Muscle layer of colon (tissue), 2 donors: ENCODE measurements around the gene STAC.
"Not testable (repeated sequence)": the region's sequence is repeated elsewhere in the genome, so short reads cannot be mapped to it uniquely, and the experiment has no call there.

Experiments
- H3K27ac ChIP-seq: one replicate; pipeline ENCODE4 v1.7.0; 2013; ENCODE audit warnings: low read depth, mild to moderate bottlenecking, low read length, moderate library complexity
- H3K27me3 ChIP-seq, 2 donors: one replicate each; pipeline ENCODE4 v1.7.0; 2013; ENCODE audit warnings: low read length in 2 of 2, mild to moderate bottlenecking in 2 of 2; ENCODE audit not compliant: insufficient read depth in 2 of 2, control insufficient read depth in 1 of 2
- H3K36me3 ChIP-seq: one replicate; pipeline ENCODE4 v1.7.0; 2013; ENCODE audit warnings: mild to moderate bottlenecking, low read length; ENCODE audit not compliant: insufficient read depth
- H3K4me1 ChIP-seq: one replicate; pipeline ENCODE4 v1.7.0; 2013; ENCODE audit warnings: mild to moderate bottlenecking, low read length; ENCODE audit not compliant: insufficient read depth
- H3K4me3 ChIP-seq, 2 donors: one replicate each; pipeline ENCODE4 v1.7.0; 2013; ENCODE audit warnings: low read length in 2 of 2, low read depth in 1 of 2, mild to moderate bottlenecking in 1 of 2, moderate library complexity in 1 of 2
- H3K9ac ChIP-seq: one replicate; pipeline ENCODE4 v1.7.0; 2013; ENCODE audit warnings: low read length
- H3K9me3 ChIP-seq: one replicate; pipeline ENCODE4 v1.7.0; 2013; ENCODE audit warnings: mild to moderate bottlenecking, low read length
- donor health status: abdominal sarcoma.
- donor health status: Adenocarcinoma of cecum.

STAC gene

DNA sequence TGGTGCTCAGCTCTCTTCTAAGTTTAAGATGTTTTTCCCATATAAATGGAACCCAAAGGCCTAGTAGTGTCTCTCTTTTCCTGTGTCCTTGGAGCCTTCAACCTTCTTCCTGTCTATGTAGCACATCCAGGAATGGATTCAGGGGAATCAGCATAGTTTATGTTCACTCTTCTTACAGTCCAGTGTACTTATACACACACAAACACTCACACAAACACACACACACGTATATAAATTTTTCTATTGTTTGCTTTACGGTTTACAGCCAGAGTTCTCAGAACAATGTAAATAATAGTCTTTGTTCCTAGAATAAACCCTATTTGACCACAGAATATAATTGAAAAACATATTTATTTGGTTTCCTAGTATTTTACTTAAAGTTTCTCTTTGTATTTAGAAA lies 36.9 kb downstream of the STAC start:
- H3K27me3 ChIP-seq = no peaks in the 10 kb centered on the region
- no peak overlapping the region for H3K9ac ChIP-seq
- no peaks in the 10 kb centered on the region for H3K36me3 ChIP-seq
- no peaks in the 10 kb centered on the region for H3K9me3 ChIP-seq
- no peaks in the 10 kb centered on the region for H3K4me1 ChIP-seq
- H3K27ac ChIP-seq = no peak overlapping the region
- no peak overlapping the region for H3K4me3 ChIP-seq

DNA sequence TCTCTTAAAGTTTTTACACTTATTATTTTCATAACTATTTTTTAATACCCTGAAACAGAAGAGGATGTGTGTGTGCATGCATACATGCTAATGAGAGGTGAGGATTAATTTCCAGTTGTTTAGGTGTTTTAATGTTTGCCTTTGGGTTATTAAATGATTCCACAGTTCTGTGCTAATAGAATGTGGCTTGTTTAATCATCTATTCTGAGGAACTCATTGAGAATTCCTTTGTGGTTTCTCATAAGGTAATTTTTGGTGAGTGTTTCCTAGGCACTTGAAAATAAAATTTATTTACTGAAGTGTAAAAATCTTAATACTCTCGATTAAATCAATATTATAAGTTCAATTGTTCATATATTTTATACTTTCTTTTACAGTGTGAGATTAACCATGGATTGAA lies 38.0 kb downstream of the STAC start:
- no peaks in the 10 kb centered on the region for H3K27me3 ChIP-seq

DNA sequence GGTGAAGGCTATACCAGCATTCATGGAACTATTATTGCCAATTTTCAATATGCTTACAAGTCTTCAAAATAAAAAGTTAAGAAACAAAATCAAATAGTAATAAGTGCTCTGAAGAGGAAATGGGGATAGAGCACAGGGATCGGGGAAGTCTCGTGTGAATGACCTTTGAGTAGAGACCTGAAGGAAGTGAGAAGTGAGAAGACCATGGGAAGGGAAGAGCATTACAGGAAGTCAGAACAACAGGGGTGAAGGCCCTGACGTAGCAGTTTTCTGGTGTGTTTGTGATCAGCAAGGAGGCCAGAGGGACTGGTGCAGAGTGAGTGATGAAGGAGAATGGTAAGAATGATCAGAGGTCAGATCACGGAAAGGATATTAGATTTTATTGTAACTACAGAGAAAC lies 48.1 kb downstream of the STAC start:
- Histone ChIP-seq H3K4me1 (no peaks in the 10 kb centered on the region), H3K9me3 (no peaks in the 10 kb centered on the region), H3K27ac (no peak overlapping the region), H3K9ac (no peak overlapping the region), H3K36me3 (no peaks in the 10 kb centered on the region), H3K27me3 (no peaks in the 10 kb centered on the region), H3K4me3 (no peak overlapping the region)

More for the DNA sequence above, 38.0 kb downstream of the STAC start:
- H3K4me1 ChIP-seq = no peaks in the 10 kb centered on the region
- no peak overlapping the region for H3K9ac ChIP-seq
- no peaks in the 10 kb centered on the region for H3K36me3 ChIP-seq
- no peak overlapping the region for H3K4me3 ChIP-seq
- no peak overlapping the region for H3K27ac ChIP-seq
- no peaks in the 10 kb centered on the region for H3K9me3 ChIP-seq

DNA sequence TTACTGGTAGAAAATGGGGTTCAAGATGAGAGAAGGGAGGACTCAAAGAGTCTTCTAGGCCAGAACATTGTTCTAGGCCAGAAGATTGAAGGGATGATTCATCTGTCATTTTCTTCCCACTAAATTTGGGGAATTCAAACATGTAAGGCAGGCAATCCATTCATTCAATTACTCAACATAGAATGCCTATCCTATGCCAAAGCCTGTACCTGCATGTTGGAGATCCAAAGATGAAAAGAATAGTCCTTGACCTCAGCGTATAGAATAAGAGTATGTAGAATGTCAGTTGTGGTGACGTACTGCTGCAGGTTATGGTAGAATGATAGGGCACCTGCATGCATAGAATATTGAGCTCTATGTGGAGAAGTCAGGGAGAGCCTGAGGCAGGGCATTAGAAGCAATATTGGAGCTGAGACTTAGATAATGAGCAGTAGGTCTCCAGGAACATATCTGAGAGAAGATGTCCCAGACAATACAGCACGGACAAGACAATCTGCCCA lies 49.7 kb downstream of the STAC start:
- Histone ChIP-seq H3K9me3 (no peaks in the 10 kb centered on the region), H3K4me1 (no peaks in the 10 kb centered on the region), H3K4me3 (no peak overlapping the region), H3K27me3 (no peaks in the 10 kb centered on the region), H3K27ac (no peak overlapping the region), H3K9ac (no peak overlapping the region), H3K36me3 (no peaks in the 10 kb centered on the region)

DNA sequence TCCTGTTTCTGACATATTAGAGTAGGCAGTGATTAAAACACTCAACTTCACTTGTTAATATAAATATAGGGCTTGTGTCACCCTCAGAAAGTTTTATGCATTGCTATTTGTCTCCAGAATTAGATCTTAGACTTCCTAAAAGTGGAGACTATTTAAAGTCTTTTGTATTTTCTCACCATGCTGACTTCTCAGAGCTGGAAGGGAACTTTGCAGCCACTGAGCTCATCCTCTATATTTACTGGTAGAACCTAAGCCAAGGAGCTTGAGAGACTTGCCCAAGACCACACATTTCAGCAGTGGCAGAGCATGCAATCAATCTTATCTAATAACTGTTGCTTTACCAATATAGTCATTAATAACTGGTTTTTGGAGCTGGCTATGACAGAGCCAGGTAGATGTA lies 53.2 kb downstream of the STAC start:
- Histone ChIP-seq H3K27me3 (no peaks in the 10 kb centered on the region), H3K9me3 (no peaks in the 10 kb centered on the region), H3K27ac (no peak overlapping the region), H3K4me3 (no peak overlapping the region), H3K4me1 (no peaks in the 10 kb centered on the region), H3K36me3 (no peaks in the 10 kb centered on the region), H3K9ac (no peak overlapping the region)

- H3K27me3 ChIP-seq = no peaks in the 10 kb centered on the region
- H3K9ac ChIP-seq = no peak overlapping the region
- H3K4me1 ChIP-seq = no peaks in the 10 kb centered on the region
- no peaks in the 10 kb centered on the region for H3K9me3 ChIP-seq
- H3K27ac ChIP-seq = no peak overlapping the region
- no peaks in the 10 kb centered on the region for H3K36me3 ChIP-seq
- no peak overlapping the region for H3K4me3 ChIP-seq
Observed at GRCh38 chr3:36434687-36435426, 54.6 kb downstream of the STAC start.

GRCh38 chr3:36443028-36443686 lies 62.9 kb downstream of the STAC start:
- Histone ChIP-seq H3K27ac (no peak overlapping the region), H3K36me3 (no peaks in the 10 kb centered on the region), H3K9me3 (no peaks in the 10 kb centered on the region), H3K27me3 (no peaks in the 10 kb centered on the region), H3K4me1 (no peaks in the 10 kb centered on the region), H3K9ac (no peak overlapping the region), H3K4me3 (no peak overlapping the region)

DNA sequence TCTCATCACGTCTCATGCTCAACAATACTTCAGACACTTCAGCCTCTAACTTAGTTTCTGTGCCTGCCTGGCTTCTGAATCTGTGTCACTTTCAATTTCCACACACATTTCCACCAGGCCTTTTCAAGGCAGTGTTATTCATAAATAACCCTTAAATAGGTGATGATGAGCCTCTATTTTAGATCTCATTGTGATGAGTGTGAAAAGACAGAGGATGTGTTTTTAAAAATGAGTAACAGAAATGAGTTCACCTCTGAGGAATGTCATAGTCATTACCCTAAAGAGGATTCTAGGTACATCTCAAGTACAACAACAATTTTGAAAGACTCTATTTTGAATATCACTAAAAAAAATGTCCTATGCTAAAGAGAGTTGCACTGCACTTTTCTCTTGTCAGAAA lies 64.6 kb downstream of the STAC start:
- Histone ChIP-seq H3K4me1 (no peaks in the 10 kb centered on the region), H3K36me3 (no peaks in the 10 kb centered on the region), H3K9ac (no peak overlapping the region), H3K4me3 (no peak overlapping the region), H3K27me3 (no peaks in the 10 kb centered on the region), H3K27ac (no peak overlapping the region), H3K9me3 (no peaks in the 10 kb centered on the region)

DNA sequence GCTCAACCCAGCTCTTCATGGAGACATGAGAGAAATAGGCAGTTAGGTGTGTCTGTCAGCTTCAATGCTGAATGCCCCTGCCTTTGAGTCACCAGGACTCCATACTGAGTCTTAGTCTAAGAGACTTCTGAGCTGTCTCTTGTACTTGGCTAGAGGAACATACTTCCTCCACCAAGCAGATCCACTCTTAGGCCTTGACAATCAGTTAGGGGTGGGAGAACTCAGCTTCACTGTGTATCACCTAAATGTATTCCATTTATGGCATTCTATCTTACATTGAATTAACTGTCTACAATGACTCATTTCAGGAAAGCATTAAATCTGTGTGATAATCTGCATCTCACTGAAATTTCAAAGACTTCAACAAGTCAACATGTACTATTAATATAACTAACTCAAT lies 66.0 kb downstream of the STAC start:
- Histone ChIP-seq H3K4me3 (no peak overlapping the region), H3K4me1 (no peaks in the 10 kb centered on the region), H3K9ac (no peak overlapping the region), H3K27me3 (no peaks in the 10 kb centered on the region), H3K36me3 (no peaks in the 10 kb centered on the region), H3K27ac (no peak overlapping the region), H3K9me3 (no peaks in the 10 kb centered on the region)

GRCh38 chr3:36447061-36447460 lies 66.8 kb downstream of the STAC start:
- H3K4me1 ChIP-seq = peaks cover 6% of the 10 kb centered on the region
- no peak overlapping the region for H3K9ac ChIP-seq
- no peaks in the 10 kb centered on the region for H3K27me3 ChIP-seq
- no peaks in the 10 kb centered on the region for H3K36me3 ChIP-seq
- no peak overlapping the region for H3K27ac ChIP-seq
- no peaks in the 10 kb centered on the region for H3K9me3 ChIP-seq
- no peak overlapping the region for H3K4me3 ChIP-seq

- Histone ChIP-seq H3K9ac (no peak overlapping the region), H3K27ac (no peak overlapping the region), H3K36me3 (no peaks in the 10 kb centered on the region), H3K4me3 (no peak overlapping the region), H3K27me3 (no peaks in the 10 kb centered on the region), H3K4me1 (peaks cover 13% of the 10 kb centered on the region), H3K9me3 (no peaks in the 10 kb centered on the region)
Observed at GRCh38 chr3:36451816-36452215, 71.5 kb downstream of the STAC start.

GRCh38 chr3:36453213-36453612 lies 72.9 kb downstream of the STAC start:
- H3K9me3 ChIP-seq, H3K36me3 ChIP-seq, H3K9ac ChIP-seq, H3K27ac ChIP-seq, H3K27me3 ChIP-seq, H3K4me3 ChIP-seq: not testable (repeated sequence)
- peaks cover 22% of the 10 kb centered on the region for H3K4me1 ChIP-seq
